NCI-H187 (cell line): ENCODE data around the gene PLSCR1.
"Not testable (repeated sequence)": the region's sequence is repeated elsewhere in the genome, so short reads cannot be mapped to it uniquely, and the experiment has no call there.

Source experiments
- DNase-seq, 2 experiments: peaks; one replicate each; lab custom pipeline; 2025; lab: John Stamatoyannopoulos, UW

PLSCR1 gene

DNA sequence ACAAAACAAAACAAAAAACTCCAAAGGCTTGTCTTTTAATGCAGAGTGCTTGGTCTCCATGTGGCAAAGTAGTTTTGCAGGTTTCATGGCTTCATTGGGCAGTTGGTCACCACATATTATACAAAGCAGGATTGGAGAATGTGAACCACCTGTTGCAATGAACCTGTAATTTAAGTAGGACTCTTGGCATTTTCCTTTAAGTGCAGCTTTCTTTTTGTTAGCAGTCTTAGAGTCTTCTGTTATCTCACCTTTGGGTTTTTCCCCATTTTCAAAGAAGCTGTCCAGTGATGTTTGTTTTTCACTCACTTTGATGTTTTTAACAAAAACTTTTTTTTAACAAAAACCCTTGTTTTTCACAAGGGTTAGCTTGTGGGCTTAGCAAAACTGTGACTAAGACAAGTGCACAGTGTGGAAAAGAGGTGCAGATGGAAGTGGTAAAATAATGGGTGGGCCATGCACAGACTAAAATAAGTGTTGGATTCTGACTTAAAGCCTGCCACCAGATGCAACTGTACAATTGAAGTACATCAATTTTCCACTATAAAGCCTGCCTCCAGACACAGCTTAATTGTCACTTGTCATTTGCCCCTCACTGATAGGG, 2.9 kb upstream of the PLSCR1 start:
- no peak for DNase-seq

DNA sequence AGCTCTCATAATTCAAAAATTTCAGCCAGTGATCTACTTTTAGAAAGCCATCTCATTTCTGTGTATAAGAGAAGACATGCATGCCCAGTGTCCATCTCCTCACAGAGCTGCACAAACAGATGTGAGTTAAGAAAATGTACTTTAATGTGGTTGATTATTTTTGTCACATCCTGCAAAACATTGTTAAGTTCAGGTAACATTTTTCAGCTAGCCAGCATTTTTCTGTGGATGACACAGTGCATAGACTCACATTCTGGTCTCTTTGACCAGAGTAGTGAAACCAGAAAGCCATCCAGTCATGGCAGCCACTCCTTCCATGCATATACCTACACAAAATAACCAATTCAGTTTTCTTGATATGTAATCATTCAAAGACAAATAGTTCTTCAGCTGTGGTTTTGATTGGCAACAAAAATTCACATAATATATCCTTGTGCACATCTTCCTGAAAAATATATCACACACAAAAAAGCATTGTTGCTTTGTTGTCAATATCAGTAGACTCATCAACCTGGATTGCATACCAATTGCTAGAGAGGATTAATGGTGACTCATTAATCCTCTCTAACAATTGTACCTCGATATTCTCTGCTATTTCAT, 2.1 kb upstream of the PLSCR1 start:
- no peak for DNase-seq

DNA sequence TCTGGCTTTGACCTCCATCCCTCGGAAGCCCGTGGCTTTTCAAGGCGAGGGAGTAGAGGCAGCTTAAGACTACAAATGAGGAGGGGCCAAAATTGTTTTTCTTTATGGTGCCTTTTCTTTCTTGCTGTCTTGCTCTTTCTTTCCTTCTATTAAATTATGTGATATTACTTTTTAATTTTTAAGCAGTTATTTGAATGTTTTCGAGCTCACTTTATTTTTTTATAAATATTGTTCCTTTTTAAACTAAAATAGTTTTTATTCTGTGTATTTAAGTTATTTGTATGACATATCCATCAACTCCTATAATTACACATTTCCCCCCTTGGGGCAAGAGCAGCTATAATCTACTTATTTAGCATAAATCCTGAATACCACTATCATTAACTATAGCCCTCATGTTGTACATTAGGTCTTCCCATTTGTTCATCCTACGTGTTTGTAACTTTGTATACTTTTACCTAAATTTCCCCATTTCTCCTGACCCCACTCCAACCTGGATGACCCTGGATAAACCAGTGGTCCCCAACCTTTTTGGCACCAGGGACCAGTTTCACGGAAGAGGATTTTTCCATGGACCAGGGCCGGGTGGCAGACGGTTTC, 622 bp upstream of the PLSCR1 start:
- no peak for DNase-seq

DNA sequence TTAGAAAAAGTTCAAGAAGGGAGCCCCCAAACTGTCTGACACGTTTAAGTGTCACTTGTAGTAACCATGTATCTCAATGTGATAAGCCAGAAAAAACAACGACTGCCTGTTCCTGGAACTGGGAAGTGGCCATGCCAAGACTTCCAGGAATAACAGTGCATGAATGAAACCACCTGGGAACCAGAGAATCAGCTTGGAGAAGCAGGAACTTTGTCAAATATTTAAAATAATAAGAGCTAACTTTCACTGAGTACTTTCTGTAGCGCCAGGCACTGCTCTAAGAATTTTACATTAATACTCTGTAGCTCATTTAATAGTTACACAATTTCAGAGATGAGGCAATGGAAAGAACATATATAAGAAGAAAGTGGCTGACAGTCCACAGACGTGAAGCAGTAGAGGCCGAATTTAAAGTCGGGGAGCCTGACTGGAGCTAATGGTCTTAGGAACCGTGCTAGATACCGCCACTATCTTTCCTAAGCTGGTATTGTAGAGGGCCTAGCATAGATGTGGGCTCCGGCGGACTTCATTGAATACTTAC, 876 bp downstream of the PLSCR1 start:
- no peak for DNase-seq

DNA sequence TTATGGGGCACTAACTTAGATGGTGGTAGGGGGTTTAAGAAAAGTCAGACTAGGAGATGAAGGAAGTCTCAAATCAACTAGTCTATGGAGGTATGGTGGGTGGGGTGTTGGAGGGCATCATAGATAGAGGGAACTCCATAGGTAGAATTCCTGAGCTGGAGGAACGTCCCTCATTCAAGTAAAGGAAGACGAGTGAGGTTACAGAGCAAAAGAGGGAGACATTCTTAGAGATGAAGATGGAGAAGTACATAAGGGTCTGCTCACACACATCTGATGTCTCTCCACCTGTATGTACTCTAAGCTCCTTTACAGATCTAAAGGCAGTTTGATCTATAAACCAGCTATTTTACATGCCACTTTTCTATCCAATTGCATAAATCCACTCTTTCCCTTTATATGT, 1.4 kb downstream of the PLSCR1 start:
- DNase-seq: no peak

DNA sequence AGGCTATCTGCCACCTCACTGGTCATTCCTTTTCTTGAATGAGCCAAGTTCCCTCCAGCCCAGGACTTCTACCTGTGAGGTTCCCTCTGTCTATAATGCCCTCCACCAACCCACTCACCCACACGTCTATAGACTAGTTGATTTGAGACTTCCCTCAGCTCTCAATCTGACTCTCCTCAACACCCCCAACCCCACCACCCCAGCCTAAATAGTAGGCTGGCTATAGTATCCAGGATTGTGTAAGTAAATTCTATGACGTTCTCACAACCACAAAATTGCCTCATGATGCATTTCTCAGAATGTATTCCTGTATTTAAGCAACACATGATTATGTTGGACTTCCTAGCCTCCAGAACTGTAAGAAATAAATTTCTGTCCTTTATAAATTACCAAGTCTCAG, 2.2 kb downstream of the PLSCR1 start:
- no peak for DNase-seq

DNA sequence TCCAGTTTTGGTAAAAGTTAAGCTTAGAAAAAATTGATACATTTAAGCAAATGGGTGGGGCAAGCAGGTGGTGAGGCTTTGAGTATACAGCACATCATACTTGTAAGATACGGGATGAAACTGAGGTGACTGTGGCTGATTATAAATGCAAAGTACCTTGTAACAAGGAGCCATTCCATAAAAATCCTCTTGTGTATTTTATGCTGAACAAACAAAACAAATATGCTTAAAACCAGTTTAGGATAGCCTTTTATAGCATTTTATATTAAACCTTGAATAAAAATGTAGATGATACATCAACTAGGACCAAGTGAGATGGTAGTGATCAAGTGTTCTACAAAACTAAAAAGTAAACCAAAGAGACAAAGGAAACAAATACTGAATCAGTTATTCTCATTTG, 3.4 kb downstream of the PLSCR1 start:
- DNase-seq: no peak

DNA sequence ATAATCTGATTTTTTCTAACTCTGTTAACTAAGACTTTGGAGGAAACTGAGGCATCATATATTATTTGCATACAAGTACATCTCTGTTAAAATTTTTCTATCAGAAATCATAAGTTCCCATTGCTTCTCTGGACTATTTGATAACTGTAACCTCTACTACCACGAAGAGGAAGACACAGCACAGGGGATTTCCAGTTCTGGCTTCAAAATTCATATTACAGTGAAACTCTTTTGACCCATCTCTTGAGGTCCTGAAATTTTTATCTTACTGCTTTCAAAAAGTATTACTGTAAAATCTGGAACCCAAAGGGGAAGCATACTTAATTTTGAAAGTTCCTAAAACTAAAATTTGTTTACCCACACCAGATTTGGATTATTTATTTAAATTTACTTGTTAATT, 4.2 kb downstream of the PLSCR1 start:
- DNase-seq: no peak

DNA sequence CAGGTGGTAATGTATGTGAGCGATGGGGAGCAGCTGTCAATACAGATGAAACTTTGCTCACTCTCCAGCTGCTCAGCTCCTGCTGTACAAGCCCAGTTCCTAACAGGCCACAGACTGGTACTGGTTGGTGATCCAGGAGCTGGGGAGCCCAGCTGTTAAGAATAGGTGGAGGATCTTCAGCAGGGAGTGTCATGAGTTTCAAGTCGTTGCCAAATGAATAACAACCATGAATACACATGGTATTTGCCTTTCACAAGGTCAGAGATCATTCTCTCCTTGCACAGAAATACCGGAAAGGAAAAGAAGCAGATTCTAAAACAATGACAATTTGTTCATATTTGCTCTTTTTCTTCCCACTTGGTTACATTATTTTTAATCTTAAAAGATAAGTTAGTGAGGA, 5.1 kb downstream of the PLSCR1 start:
- DNase-seq: no peak

DNA sequence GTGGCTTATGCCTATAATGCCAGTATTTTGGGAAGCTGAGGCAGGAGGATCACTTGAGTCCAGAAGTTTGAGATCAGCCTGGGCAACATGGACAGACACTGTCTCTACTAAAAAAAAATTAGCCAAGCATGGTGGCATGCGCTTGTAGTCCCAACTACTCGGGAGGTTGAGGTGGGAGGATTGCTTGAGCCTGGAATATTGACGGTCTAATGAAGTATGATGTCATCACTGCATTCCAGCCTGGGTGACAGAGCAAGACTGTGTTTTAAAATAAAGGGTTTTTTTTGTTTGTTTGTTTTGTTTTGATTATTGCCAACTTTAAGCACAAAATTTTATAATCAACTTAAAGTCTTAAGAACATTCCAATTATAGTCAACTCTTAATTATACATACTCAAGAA, 6.8 kb downstream of the PLSCR1 start:
- no peak for DNase-seq

DNA sequence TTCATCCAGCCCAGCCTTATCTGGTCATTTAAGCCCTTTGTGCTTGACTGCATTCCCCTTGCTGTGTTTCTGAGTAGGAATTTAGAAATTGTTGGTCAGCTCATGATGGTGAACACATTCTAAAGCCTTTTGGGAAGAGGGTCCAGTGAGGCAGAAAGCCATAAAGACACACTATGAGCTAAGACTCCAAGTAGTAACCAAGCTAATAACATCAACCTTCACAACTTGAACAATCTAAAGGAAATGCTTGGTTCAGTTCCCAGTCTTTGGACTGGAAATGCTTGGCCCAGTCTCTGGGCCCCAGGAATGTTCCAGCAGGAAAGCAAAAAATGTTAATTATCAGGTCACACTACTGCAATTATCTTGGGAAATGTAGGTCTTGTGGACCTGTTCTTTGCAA, 7.7 kb downstream of the PLSCR1 start:
- no peak for DNase-seq

DNA sequence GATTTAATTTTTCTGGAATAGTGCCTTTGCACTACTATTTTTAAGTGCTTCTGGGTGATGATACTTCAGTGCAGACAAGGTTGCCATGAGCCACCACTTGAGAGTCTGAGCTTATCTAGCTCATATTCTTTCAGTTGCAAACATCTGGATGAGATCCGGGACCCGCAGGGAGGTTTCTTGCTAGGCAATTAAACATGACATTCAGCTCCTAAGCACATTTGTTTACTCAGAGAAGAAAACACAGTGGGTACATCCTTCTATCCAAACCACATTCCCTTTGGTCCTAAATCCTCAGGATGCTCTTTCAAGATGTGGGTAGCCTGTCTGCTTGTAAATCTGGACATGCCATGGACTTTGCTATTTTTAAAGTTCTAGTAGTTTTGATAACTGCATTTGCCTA, 12.0 kb downstream of the PLSCR1 start:
- no peak for DNase-seq

DNA sequence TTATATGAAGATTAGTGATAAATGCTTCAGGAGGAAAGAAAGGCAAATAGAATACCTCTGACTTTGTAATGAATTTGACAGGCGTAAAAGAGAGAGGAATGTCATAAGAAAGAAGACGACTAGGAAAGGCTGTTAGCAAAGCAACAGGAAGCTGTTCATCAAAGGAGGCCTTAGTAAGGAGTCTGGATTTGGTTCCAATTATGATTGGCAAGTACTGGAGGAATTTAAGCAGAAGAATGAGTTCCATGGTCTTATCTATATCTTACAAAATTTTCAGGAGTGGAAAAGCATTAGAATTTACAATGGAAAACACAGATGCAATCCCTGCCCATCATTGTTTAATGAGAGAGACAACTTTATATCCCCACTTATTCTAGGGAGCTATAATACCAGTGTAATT, 13.8 kb downstream of the PLSCR1 start:
- DNase-seq: no peak

DNA sequence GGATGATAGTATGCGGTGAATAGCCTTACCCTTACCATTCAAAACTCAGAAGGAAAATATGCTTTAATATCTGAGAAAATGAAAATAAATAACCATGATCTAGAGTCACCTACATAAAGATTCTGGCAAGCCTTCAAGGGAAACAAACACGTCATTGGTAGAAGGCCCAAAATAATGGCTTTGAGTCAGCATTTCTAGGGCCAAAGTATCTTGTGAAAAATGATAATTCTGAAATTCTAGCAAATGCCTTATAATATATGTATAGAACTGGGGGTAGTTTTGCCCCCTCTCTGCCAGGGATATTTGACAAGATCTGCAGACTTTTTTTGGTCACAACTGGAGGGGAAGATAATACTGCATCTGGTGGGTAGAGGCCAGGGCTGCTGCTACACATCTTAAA, 15.4 kb downstream of the PLSCR1 start:
- no peak for DNase-seq

DNA sequence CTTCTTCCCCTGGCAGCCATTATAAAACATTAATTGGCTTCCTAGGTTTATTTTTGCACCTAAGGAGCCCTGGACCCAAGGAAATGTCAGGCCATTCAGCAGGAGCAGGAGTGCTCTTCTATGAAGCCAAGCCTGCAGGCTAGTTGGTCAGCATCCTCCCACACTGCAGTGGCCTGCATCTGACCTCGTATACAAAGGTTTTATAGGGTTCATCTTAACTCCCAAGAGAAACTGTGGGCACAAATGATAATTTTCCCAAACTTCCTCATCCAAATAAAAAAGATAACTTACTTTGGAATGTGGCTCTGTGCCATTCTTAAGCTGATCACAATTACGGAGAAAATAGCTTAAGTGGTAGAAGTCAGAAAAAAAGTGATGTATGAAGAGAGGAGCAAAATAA, 19.4 kb downstream of the PLSCR1 start:
- no peak for DNase-seq

DNA sequence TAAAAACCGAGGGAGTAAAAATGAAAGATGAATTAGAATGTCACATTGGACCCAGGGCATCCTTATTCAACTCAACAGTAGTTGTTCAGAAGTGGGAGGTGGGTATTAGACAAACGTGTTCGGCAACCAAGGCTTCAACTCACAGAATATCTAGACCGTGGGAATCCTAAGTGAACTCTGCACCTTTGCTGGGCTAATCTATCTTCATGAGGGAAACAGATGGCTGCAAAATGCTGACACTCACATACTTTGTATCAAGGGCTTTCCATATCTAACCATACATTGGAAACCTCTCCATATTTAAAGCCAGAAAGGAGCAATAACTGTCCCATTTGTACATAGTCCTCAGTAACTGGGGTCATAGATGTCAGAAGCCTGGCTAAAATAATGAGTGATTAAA, 20.9 kb downstream of the PLSCR1 start:
- DNase-seq: no peak

DNA sequence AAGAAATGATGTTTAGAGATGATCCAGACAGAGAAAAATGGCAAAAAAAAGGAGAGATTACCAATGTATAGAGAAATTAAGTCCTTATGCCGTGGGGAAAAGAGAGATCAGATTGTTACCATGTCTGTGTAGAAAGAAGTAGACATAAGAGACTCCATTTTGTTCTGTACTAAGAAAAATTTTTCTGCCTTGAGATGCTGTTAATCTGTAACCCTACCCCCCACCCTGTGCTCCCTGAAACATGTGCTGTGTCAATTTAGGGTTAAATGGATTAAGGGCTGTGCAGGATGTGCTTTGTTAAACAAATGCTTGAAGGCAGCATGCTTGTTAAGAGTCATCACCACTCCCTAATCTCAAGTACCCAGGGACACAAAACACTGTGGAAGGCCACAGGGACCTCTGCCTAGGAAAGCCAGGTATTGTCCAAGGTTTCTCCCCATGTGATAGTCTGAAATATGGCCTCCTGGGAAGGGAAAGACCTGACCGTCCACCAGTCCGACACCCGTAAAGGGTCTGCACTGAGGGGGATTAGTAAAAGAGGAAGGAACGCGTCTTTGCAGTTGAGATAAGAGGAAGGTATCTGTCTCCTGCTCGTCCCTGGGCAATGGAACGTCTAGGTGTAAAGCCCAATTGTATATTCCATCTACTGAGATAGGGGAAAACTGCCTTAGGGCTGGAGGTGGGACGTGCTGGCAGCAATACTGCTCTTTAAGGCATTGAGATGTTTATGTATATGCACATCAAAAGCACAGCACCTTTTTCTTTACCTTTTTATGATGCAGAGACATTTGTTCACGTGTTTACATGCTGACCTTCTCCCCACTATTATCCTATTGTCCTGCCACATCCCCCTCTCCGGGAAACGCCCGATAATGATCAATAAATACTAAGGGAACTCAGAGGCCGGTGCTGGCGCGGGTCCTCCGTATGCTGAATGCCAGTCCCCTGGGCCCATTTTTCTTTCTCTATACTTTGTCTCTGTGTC, 21.9 kb downstream of the PLSCR1 start:
- not testable (repeated sequence) for DNase-seq

DNA sequence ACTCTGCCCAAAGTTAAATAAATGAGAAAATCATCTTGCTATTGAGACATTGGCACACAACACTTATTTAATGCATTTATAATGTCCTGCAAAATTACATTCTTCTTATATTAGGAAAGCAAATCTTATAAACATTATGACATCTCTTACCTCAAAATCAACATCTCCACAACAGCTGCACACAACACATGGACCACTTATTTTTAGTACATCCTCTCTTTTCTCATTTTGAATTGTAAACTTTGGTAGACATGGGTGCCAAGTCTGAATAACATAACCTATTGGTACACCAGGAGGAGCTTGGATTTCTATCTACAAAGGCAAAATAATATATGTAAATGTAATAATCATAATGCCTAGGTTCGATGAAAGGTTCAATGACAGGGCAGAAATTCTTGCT, 23.0 kb downstream of the PLSCR1 start:
- no peak for DNase-seq

DNA sequence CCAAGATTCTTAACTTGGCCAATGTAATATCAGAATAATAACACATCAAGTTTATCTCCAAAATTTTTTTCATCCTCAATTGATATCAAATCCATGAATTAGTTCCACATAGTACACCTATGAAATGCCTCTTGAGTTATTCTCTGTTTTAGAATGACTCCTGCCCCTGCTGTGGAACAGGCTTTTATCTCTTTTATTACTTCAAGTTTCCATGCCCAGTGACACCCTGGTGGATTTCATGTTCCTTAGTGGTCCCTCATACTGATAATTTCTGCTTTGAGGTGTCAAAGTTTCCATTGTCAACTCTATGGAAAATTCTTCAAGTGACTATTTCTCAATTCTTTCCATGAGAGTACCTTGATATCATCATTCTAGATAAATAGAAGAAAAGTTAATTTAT, 24.6 kb downstream of the PLSCR1 start:
- DNase-seq: no peak

DNA sequence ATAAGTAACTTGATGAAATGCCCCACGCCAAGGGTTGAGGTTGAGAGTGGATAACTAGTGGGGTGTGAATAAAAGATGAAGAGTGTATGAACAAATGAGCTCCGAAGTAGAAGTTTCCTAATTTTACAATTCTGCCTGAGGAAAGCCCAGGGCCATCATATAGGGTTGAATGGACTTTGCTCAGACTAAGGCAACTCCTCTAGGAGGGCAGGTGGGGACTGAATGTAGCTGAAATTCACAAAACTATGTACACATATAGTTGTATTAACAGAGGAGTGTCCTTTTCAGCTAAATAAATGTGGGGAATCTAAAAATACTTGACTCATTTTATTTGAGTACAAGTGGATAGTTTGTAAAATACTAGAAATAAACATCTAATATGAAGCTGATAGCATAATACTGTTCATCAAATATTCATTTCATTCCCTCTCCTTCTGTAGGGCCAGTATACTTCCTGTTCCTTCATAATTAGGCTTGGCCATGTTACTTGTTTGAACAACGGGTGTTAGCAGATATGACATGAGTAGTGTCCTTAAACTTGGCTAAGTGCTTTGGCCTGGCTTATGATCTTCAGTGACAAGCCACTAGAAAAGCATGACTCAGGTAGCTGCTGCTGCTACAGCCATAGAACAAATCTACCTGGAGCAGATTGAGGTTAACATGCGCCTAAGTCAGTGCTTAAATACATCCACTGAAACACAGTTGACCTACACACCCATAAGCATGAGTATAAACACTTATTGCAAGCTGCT, 26.5 kb downstream of the PLSCR1 start:
- no peak for DNase-seq

DNA sequence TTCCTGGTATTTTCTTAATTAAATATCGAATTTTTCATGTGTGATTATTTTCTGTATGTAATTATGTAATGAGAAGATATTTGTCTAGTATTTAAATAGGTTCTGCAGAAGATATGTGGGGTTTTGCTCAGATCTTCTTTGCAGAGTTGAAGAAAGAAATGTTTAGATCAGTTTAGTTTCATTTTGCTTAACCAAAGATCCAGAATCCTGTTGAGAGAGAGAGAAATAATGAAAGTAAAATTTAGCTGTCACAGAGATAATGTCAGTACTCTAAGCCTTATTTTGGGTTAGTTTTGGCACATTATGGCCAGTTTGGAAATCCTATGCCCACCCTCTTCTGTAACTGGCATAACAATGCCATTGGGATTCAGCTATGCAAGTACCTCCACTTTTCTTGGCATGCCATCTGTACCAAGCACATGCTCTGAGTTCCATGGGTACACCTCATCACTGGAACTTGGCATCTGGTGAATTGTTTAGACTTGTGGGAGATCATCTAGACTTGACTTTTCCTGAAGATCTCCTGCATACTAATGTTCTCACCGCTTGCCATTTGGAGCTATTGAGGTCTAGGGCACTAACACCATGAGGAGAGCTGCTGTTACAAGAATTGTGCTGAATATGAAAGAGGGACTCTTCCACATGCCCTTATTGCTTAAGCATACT, 30.9 kb downstream of the PLSCR1 start:
- DNase-seq: no peak
